Mesendoderm (in vitro differentiated cells): ENCODE results near the gene ANKFN1.

ENCODE experiments used
- DNase-seq: peaks from one replicate; pipeline ENCODE4 v3.0.0; 2013
- H2AK5ac ChIP-seq: 2 replicates; pipeline ENCODE4 v1.6.1; 2013; ENCODE audit warnings: low read length, inconsistent platforms
- H2BK120ac ChIP-seq: 2 replicates; pipeline ENCODE4 v1.6.1; 2013; ENCODE audit warnings: low read depth, mild to moderate bottlenecking, low read length, moderate library complexity, mixed read lengths
- H2BK15ac ChIP-seq: replicated peaks from 2 replicates; pipeline ENCODE4 v1.6.1; 2013; ENCODE audit warnings: low read depth, mild to moderate bottlenecking, moderate library complexity
- H2BK5ac ChIP-seq: 2 replicates; pipeline ENCODE4 v1.6.1; 2013; ENCODE audit warnings: low read length, inconsistent platforms
- H3K18ac ChIP-seq: 2 replicates; pipeline ENCODE4 v1.6.1; 2013; ENCODE audit warnings: mild to moderate bottlenecking, low read length, mixed read lengths
- H3K23ac ChIP-seq: one replicate; pipeline ENCODE4 v1.6.1; 2013; ENCODE audit warnings: low read length
- H3K27ac ChIP-seq: 2 replicates; pipeline ENCODE4 v1.5.1; 2013; ENCODE audit warnings: low read depth, mild to moderate bottlenecking, inconsistent platforms, low read length, moderate library complexity
- H3K27me3 ChIP-seq: 2 replicates; pipeline ENCODE4 v1.6.1; 2013; ENCODE audit warnings: low read length, control low read depth, mild to moderate bottlenecking, inconsistent platforms; ENCODE audit not compliant: insufficient read depth, poor library complexity
- H3K36me3 ChIP-seq: 2 replicates; pipeline ENCODE4 v1.6.1; 2013; ENCODE audit warnings: low read length, inconsistent platforms; ENCODE audit not compliant: control insufficient read depth, insufficient read depth
- H3K4ac ChIP-seq: one replicate; pipeline ENCODE4 v1.6.1; 2013; ENCODE audit warnings: low read depth, mild to moderate bottlenecking, low read length, moderate library complexity
- H3K4me1 ChIP-seq: 2 replicates; pipeline ENCODE4 v1.6.1; 2013; ENCODE audit warnings: low read depth, low read length, inconsistent platforms; ENCODE audit not compliant: control insufficient read depth
- H3K4me2 ChIP-seq: 2 replicates; pipeline ENCODE4 v1.6.1; 2013; ENCODE audit warnings: low read length
- H3K4me3 ChIP-seq: 2 replicates; pipeline ENCODE4 v1.5.1; 2013; ENCODE audit warnings: mild to moderate bottlenecking, low read length
- H3K56ac ChIP-seq: one replicate; pipeline ENCODE4 v1.6.1; 2013; ENCODE audit warnings: low read length
- H3K79me1 ChIP-seq: 2 replicates; pipeline ENCODE4 v1.6.1; 2013; ENCODE audit warnings: low read length, inconsistent platforms
- H3K79me2 ChIP-seq: 2 replicates; pipeline ENCODE4 v1.6.1; 2013; ENCODE audit warnings: mild to moderate bottlenecking, low read length; ENCODE audit not compliant: control insufficient read depth, insufficient read depth
- H3K9ac ChIP-seq: 2 replicates; pipeline ENCODE4 v1.6.1; 2013; ENCODE audit warnings: low read length, inconsistent platforms
- H4K5ac ChIP-seq: one replicate; pipeline ENCODE4 v1.6.1; 2013; ENCODE audit warnings: low read length
- H4K8ac ChIP-seq: one replicate; pipeline ENCODE4 v1.6.1; 2013; ENCODE audit warnings: low read depth, mild to moderate bottlenecking, control low read depth, low read length, moderate library complexity
- WGBS: extraction: QIAGEN DNeasy Blood & Tissue Kit; methylation state at CpG from one replicate; pipeline ENCODE4 v1.1.7; 2013; ENCODE audit warnings: low lambda C conversion rate, missing lambda C conversion rate; ENCODE audit not compliant: insufficient coverage; ENCODE audit errors: extremely low coverage; 5-methylcytosine and 5-hydroxymethylcytosine counted together

Gene ANKFN1

GRCh38 chr17:56325313-56326000, 172.2 kb downstream of the ANKFN1 start:
- Histone ChIP-seq H3K4me3 (no peak overlapping the region), H3K56ac (no peak overlapping the region), H2AK5ac (no peak overlapping the region), H4K8ac (no peak overlapping the region), H3K18ac (no peak overlapping the region), H3K4ac (no peak overlapping the region), H3K36me3 (no peaks in the 10 kb centered on the region), H3K9ac (no peak overlapping the region), H4K5ac (no peak overlapping the region), H3K27ac (no peak overlapping the region), H2BK120ac (no peak overlapping the region), H3K4me1 (no peaks in the 10 kb centered on the region), H3K79me1 (no peaks in the 10 kb centered on the region), H3K79me2 (no peaks in the 10 kb centered on the region), H2BK5ac (no peak overlapping the region), H3K4me2 (no peak overlapping the region), H3K27me3 (no peaks in the 10 kb centered on the region), H2BK15ac (no peak overlapping the region), H3K23ac (no peak overlapping the region)
- DNase-seq, result no peak
- WGBS, result no CpG with 5 or more reads among the region's 13 CpGs

GRCh38 chr17:56326001-56326359, 172.7 kb downstream of the ANKFN1 start:
- H3K56ac ChIP-seq, result no peak overlapping the region
- H3K27ac ChIP-seq, result no peak overlapping the region
- no peak overlapping the region for H2AK5ac ChIP-seq
- WGBS, result no CpG with 5 or more reads among the region's 5 CpGs
- H4K8ac ChIP-seq, result no peak overlapping the region
- no peak overlapping the region for H4K5ac ChIP-seq
- H3K4me3 ChIP-seq, result no peak overlapping the region
- no peak overlapping the region for H3K4me2 ChIP-seq
- H3K36me3 ChIP-seq, result no peaks in the 10 kb centered on the region
- H3K4me1 ChIP-seq, result no peaks in the 10 kb centered on the region
- H3K23ac ChIP-seq, result no peak overlapping the region
- H3K18ac ChIP-seq, result no peak overlapping the region
- no peaks in the 10 kb centered on the region for H3K79me1 ChIP-seq
- no peak overlapping the region for H3K9ac ChIP-seq
- H3K4ac ChIP-seq, result no peak overlapping the region
- no peak overlapping the region for H2BK15ac ChIP-seq
- H3K79me2 ChIP-seq, result no peaks in the 10 kb centered on the region
- no peak overlapping the region for H2BK120ac ChIP-seq
- H2BK5ac ChIP-seq, result no peak overlapping the region
- DNase-seq, result no peak
- H3K27me3 ChIP-seq, result no peaks in the 10 kb centered on the region

GRCh38 chr17:56347639-56348038, 194.4 kb downstream of the ANKFN1 start:
- H3K36me3 ChIP-seq, result no peaks in the 10 kb centered on the region

GRCh38 chr17:56350592-56350991, 197.3 kb downstream of the ANKFN1 start:
- H3K4me2 ChIP-seq, result no peak overlapping the region
- no peak for DNase-seq
- no peaks in the 10 kb centered on the region for H3K79me1 ChIP-seq
- no peak overlapping the region for H3K27ac ChIP-seq
- H2BK120ac ChIP-seq, result no peak overlapping the region
- no peak overlapping the region for H4K8ac ChIP-seq
- no peak overlapping the region for H2BK5ac ChIP-seq
- H4K5ac ChIP-seq, result no peak overlapping the region
- no peaks in the 10 kb centered on the region for H3K79me2 ChIP-seq
- H3K27me3 ChIP-seq, result no peaks in the 10 kb centered on the region
- no peak overlapping the region for H2AK5ac ChIP-seq
- no peak overlapping the region for H3K4ac ChIP-seq
- no peaks in the 10 kb centered on the region for H3K4me1 ChIP-seq
- whole genome bisulfite sequencing, result no CpG with 5 or more reads among the region's 8 CpGs
- no peak overlapping the region for H3K18ac ChIP-seq
- H3K9ac ChIP-seq, result no peak overlapping the region
- no peak overlapping the region for H3K4me3 ChIP-seq
- no peaks in the 10 kb centered on the region for H3K36me3 ChIP-seq
- no peak overlapping the region for H2BK15ac ChIP-seq
- H3K56ac ChIP-seq, result no peak overlapping the region
- H3K23ac ChIP-seq, result no peak overlapping the region

More at GRCh38 chr17:56347639-56348038, 194.4 kb downstream of the ANKFN1 start:
- Histone ChIP-seq H3K18ac (no peak overlapping the region), H4K8ac (no peak overlapping the region), H2BK15ac (no peak overlapping the region), H2BK5ac (no peak overlapping the region), H2AK5ac (no peak overlapping the region), H3K4me2 (no peak overlapping the region), H4K5ac (no peak overlapping the region), H3K27ac (no peak overlapping the region), H3K23ac (no peak overlapping the region), H3K79me1 (no peaks in the 10 kb centered on the region), H3K27me3 (no peaks in the 10 kb centered on the region), H3K9ac (no peak overlapping the region), H3K4me3 (no peak overlapping the region), H3K79me2 (no peaks in the 10 kb centered on the region), H2BK120ac (no peak overlapping the region), H3K4me1 (no peaks in the 10 kb centered on the region), H3K4ac (no peak overlapping the region), H3K56ac (no peak overlapping the region)
- DNase-seq, result no peak
- WGBS, result no CpG with 5 or more reads among the region's 1 CpG

- Histone ChIP-seq H4K8ac (no peak overlapping the region), H3K4me2 (no peak overlapping the region), H3K79me1 (no peaks in the 10 kb centered on the region), H3K23ac (no peak overlapping the region), H3K4me3 (no peak overlapping the region), H3K4me1 (no peaks in the 10 kb centered on the region), H2BK15ac (no peak overlapping the region), H3K27me3 (no peaks in the 10 kb centered on the region), H3K27ac (no peak overlapping the region), H4K5ac (no peak overlapping the region), H2AK5ac (no peak overlapping the region), H3K79me2 (no peaks in the 10 kb centered on the region), H3K18ac (no peak overlapping the region), H3K4ac (no peak overlapping the region), H3K36me3 (no peaks in the 10 kb centered on the region), H3K56ac (no peak overlapping the region), H3K9ac (no peak overlapping the region), H2BK5ac (no peak overlapping the region), H2BK120ac (no peak overlapping the region)
- WGBS, result no CpG with 5 or more reads among the region's 5 CpGs
- no peak for DNase-seq
Observed at GRCh38 chr17:56351675-56352074, 198.4 kb downstream of the ANKFN1 start.

GRCh38 chr17:56358651-56359050, 205.4 kb downstream of the ANKFN1 start:
- no peak overlapping the region for H4K5ac ChIP-seq
- H3K27ac ChIP-seq, result no peak overlapping the region
- H3K4ac ChIP-seq, result no peak overlapping the region
- no peaks in the 10 kb centered on the region for H3K4me1 ChIP-seq
- WGBS, result no CpG with 5 or more reads among the region's 3 CpGs
- H2BK15ac ChIP-seq, result no peak overlapping the region
- no peak overlapping the region for H3K9ac ChIP-seq
- H2BK120ac ChIP-seq, result no peak overlapping the region
- no peak overlapping the region for H3K56ac ChIP-seq
- H3K18ac ChIP-seq, result no peak overlapping the region
- no peak overlapping the region for H3K4me2 ChIP-seq
- no peak overlapping the region for H2AK5ac ChIP-seq
- no peak overlapping the region for H2BK5ac ChIP-seq
- no peaks in the 10 kb centered on the region for H3K79me2 ChIP-seq
- no peaks in the 10 kb centered on the region for H3K27me3 ChIP-seq
- no peak overlapping the region for H3K4me3 ChIP-seq
- no peak overlapping the region for H3K23ac ChIP-seq
- no peaks in the 10 kb centered on the region for H3K36me3 ChIP-seq
- no peaks in the 10 kb centered on the region for H3K79me1 ChIP-seq
- H4K8ac ChIP-seq, result no peak overlapping the region
- no peak for DNase-seq
